GM19397 (cell line): ENCODE data around the gene AHCY.
"Not testable (repeated sequence)": the region's sequence is repeated elsewhere in the genome, so short reads cannot be mapped to it uniquely, and the experiment has no call there.

Experiments
- ATAC-seq: cut with Tn5 transposase; IDR thresholded peaks from one replicate; pipeline ENCODE4 v1.9.1; 2021; ENCODE audit warnings: mild to moderate bottlenecking, moderate library complexity; ENCODE audit not compliant: unreplicated experiment

Gene AHCY

DNA sequence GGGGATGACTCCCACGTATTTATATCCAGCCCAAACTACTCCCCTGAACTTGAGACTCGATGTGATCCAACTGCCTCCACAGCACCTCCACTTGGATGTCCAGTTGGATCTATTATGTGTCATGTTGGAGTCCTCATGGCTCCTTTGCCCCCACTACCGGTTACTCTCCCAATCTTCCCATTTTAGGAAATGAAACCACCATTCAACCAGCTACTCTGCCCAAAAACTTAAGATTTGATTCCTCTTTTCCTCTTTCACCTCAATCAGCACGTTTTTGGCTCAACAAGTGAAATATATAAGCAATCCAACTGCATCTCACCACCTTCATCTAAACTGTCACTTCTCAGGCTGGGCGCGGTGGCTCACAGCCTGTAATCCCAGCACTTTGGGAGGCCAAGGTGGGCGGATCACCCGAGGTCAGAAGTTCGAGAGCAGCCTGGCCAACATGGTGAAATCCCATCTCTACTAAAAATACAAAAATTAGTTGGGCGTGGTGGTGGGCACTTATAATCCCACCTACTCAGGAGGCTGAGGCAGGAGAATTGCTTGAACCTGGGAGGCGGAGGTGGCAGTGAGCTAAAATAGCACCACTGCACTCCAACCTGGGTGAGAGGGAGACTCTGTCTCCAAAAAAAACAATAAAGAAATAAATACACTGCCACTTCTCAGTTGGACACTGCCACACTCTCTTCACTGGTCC, 3.4 kb downstream of the AHCY start:
- no peak for ATAC-seq

DNA sequence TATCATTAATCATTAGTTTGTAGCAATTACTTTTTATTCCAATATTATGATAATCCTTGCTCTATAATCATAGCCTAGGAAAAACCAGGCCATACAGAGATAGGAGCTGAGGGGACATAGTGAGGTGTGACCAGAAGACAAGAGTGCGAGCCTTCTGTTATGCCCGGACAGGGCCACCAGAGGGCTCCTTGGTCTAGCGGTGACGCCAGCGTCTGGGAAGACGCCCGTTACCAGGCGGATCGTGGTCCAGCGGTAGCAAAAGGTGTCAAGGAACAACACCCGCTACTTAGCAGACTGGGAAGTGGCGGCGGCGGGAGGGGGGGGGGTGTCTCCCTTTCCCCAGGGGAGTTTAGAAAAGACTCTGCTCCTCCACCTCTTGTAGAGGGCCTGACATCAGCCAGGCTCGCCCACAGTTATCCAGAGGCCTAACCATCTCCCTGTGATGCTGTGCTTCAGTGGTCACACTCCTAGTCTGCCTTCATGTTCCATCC, 4.8 kb downstream of the AHCY start:
- not testable (repeated sequence) for ATAC-seq

DNA sequence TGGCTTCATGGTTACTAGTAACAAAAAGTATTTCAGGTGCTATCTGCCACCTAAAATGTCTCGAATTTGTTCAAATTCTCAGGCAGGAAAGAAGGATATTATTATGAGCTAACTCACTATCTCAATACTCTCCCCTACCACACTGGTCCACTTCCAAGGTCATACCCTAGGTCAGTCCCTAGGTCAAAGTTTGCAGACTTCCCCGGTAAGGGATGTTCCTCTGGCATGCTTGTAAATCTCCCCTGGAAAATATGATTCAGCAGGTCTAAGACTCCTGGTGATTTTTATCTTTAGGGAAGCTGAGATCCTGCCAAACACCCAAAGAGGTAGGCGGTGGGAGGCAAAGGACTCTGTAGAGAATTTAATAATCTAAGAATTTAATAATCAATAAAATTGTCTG, 6.7 kb downstream of the AHCY start:
- ATAC-seq = no peak

DNA sequence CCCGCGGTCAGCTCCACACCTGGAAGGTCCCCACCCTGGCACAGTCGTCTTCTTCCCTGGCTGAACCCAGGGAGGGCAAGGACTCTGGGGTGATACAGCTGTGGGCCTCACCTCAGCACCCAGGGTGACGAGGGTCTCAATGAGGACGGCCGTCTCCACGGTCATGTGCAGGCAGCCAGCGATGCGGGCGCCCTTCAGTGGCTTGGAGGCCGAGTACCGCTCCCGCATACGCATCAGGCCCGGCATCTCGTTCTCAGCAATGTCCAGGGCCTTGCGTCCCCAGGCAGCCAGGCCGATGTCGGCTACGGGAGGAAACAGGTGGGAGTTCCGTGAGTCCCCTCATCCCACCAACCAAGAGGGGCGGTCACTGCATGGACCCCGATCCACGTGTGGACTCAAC, 7.9 kb downstream of the AHCY start:
- no peak for ATAC-seq

DNA sequence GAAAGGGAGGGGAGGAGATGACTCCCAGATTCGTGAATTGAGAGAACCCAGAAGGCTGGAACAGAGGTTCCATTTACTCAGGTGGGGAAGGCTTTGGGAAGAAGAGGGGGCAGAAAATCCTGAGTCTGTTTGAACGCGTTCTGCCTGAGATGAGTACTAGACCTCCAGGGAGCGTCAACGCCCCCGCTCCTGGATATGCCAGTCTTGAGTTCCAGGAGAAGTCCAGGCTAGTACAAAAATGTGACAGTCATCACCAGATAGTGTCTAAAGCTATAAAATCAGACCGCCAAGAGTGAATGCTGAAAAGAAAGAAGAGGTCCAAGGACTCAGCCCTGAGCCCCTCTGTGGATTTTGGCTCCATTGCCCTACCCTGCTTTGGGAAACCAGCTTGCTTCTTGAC, 8.6 kb downstream of the AHCY start:
- ATAC-seq = no peak

DNA sequence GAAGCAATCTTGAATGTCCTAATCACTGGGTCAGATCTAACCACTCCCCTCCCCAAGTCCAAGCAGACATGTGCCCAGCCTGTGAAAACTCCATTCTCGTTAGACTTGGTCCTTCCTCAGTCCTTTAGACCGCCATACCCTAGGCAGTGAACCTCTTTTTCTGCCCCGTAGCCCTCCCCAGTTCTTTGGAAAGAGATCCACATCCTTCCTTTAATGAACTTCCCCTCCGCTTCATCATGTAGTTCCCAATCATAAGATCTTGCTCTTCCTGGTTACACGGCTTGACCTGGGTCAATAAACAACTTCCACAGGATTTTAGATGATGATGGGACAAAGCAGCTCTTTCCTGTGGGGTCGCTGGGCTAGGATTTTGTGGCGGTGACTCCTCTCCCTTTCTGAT, 9.6 kb downstream of the AHCY start:
- ATAC-seq = no peak

DNA sequence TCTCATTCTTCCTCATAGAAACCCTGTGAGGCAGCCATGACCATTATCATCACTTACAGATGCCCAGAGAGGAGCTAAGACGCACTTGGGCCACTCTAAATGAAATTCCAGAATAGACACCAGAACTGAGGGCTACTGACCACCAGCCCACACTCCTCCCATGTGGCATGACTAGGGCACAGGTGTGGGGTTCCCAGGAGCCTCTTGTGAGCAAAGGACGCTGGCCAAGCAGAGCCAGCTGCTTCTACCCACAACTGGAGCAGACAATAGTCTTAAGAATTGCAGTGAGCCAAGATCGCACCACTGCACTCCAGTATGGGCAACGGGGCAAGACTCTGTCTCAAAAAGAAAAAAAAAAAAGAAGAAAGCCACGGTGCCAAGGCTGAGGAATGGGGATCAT, 10.0 kb downstream of the AHCY start:
- no peak for ATAC-seq

DNA sequence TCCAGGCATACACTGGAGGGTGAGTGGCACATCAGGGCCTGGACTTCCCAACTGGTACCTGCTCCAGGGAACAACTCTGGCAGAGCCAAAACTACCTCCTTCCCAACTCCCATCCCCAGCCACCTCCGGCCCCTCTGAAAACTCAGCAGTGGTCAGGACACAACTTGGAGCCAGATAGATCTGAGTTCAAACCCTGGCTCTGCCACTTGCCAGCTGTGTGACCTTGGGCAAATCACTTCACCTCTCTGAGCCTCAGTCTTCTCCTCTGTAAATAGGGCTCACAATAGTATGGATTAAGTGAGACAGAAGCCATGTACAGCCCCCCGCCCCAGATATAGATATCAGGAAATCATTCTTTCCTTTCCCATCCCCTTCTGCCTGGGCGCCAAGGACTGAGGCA, 10.7 kb downstream of the AHCY start:
- no peak for ATAC-seq

DNA sequence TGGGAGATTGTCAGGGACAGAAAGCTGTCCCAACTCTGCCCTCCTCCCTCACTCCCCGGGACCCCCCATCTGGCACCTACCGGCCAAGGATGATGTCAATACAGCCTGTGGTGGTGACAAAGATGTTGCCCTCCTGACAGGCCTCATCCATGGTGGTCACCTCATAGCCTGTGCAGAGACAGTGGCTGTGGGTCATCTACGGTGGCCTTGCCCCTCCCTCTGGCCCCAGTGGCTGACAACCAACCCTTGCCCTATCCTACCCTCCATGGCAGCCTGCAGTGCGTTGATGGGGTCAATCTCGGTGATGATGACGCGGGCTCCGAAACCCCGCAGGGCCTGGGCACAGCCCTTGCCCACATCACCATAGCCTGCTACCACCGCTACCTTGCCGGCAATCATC, 12.7 kb downstream of the AHCY start:
- no peak for ATAC-seq

DNA sequence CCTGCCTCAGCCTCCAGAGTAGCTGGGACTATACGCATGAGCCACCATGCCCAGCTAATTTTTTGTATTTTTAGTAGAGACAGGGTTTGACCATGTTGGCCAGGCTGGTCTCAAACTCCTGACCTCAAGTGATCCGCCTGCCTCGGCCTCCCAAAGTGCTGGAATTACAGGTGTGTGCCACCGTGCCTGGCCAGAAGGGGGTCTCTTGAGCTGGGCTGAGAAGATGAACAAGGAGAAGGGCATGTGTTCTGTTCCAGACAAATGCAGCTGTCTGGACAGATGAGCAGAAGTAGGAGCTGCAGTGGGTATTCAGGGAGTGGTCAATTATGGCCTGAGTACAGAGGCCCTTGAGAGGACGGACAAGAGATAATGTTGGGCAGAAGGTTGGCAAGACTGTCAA, 15.7 kb downstream of the AHCY start:
- not testable (repeated sequence) for ATAC-seq

DNA sequence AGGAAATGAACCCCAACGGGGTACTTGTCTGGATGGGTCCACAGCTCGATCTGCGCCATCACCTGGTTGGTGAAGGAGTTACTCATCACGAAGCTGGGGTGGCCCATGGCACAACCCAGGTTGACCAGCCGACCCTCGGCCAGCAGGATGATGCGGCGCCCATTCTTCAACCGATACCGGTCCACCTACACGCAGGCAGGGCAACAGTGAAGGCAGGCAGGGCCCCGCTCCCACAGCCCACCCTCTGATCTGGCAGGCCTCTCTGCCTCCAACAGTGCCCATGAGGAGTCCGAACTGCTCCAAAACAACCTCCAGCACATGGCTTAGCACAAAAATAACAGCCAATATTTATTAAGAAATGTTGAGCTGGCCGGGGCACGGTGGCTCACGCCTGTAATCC, 17.7 kb downstream of the AHCY start:
- no peak for ATAC-seq

DNA sequence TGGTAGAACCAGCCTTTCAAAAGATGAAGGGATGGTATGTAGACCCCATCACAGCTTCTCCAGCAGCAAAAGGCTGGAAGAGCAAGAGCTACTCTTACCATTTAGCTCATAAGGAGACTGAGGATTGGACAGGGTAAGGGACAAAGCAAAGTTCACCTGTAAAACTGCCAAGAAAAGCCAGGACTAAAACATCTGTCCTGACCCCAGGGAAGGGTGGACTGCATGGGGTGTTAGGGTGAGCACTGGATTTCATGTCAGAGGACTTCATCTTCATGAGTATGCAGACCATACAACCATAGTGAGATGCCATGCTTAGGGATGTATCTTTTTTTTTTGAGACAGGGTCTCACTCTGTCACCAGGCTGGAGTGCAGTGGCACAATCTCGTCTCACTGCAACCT, 19.3 kb downstream of the AHCY start:
- no peak for ATAC-seq

DNA sequence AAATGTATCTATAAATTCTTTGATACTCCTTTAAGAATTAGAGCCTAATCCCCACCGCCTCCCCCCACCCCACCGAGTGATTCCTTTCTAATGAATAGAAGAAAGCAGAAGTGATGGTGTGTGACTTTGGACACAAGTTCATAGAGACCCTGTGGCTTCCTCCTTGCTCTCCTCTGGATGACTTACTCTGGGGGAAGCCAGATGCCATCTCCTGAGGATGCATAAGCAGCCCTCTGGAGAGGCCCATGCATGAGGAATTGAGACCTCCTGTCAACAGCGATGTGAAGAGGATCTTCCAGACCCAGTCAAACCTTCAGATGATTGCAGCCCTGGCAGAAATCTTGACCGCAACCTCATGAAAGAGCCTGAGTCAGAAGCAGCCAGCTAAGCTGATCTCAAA, 21.1 kb downstream of the AHCY start:
- no peak for ATAC-seq

DNA sequence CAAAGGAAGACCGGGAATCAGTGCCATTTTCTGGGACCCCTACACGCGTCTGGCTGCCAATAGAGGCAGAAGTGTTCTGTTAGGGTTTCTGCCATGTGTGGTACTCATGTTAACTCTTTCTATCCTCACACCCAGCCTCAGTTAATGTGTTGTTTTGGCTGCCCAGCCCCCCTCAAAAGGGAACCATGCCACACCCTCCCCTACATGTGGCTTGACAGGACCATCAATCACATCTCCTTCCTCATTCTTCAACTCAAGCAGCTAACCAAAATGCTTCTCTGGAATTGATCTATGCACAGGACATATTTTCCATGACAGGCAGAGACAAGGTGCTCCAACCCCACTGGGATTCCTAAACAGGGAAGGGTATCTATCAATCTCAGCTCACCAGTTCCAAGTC, 22.0 kb downstream of the AHCY start:
- no peak for ATAC-seq

DNA sequence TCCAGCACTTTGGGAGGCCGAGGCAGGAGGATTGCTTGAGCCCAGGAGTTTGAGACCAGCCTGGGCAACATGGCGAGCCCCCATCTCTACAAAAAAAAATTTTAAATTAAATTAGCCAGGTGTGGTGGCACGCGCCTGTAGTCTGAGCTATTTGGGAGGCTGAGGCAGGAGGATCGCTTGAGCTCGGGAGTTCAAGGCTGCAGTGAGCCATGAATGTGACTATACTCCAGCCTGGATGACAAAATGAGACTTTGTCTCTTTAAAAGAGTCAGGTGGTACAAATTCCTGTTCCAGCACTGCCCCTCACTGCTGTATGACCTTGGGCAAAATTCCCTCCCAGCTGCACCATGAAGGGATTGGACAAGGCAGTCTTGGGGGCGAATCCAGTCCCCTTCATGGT, 28.5 kb downstream of the AHCY start:
- ATAC-seq = no peak

DNA sequence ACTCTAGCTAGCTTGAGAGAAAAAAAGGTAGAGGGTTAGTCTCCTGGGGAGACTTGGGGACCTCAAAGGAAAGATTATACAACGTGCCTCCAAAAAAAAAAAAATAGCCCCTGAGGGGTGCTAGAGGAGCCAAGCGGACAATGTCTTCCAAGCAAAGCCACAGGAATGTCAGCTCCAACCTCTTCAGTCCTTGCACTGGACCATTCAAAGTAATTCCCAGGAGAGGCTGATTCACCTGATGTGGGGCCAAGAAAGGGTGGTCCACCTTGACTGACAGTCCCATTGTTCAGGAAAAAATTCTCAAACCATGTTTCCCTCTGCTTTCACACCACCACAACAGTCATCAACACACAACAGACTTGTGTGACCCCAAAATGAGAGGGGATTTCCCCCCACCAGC, 31.2 kb downstream of the AHCY start:
- ATAC-seq = no peak

DNA sequence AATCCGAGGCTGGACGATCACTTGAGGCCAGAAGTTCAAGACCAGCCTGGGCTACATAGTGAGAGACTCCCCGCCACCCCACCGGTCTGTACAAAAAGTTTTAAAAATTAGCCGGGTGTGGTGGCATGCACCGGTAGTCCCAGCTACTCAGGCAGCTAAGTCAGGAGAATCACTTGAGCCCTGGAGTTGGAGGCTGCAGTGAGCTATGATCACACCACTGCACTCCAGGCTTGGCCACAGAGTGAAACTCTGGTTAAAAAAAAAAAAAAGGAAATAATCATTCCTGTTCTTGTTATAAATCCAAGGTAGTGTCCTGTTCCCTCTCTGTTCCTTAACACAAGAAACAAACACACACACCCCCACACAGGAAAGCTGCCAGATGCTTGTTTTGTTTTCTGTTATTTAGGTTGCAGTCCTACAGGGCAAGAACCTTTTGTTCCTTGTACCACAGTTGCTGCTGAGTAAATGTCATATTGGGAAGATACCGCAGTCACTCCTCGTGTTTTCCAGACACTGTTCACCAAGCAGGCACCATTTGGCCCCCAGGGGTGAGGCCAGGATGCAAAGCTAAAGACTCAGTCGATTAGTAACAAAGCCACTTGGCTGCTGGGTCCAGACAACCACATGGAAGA, 33.0 kb downstream of the AHCY start:
- no peak for ATAC-seq

DNA sequence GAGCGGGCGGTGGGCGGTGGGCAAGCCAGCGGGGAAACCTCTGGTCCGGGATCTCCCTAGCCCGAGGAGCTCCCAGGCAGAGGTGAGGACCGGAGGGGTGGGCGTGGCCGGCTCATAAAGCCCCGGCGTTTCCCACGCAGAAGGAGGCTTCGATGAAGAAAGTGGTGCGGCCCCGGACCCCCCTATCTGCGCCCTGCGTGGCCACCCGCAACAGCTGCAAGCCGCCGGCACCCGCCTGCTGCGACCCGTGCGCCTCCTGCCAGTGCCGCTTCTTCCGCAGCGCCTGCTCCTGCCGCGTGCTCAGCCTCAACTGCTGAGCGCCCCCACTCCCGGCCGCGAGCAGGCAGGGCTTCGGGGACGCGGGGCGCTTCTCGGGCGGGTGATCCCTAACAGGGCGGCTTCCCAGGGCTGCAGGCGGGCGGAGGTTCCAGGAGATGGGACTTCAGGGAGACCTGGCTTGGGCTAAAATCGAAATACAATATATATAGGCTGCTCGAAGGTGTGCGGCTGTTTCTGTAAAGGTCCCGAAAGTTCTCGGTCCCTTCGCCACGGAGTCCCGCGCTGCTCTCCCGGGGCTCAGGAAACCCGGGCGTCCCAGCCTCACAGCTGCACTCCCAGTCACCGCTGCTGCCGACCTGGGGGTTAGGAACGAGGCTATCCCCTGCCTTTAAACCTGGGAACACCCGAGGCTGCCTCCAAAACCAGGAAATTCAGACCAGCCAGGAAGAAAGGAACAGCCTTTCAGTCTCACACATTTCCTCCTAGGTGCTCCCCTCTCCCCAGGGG, 34.1 kb downstream of the AHCY start:
- ATAC-seq = no peak

DNA sequence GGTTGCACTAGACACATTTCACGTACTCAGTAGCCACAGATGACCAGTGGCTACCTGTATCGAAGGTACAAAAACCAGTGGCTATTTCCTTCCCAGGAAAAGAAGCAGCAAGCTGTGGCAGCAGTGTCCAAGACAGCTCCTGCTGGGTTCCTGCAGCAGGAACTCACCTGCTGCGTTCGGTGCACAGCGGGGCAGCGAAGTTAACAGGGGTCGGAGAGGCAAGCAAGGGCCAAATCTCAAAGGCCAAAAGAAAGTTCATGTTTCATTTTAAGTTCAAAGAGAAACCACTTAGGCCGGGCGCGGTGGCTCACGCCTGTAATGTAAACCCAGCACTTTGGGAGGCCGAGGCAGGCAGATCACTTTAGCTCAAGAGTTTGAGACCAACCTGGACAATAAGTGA, 35.0 kb downstream of the AHCY start:
- ATAC-seq = no peak

DNA sequence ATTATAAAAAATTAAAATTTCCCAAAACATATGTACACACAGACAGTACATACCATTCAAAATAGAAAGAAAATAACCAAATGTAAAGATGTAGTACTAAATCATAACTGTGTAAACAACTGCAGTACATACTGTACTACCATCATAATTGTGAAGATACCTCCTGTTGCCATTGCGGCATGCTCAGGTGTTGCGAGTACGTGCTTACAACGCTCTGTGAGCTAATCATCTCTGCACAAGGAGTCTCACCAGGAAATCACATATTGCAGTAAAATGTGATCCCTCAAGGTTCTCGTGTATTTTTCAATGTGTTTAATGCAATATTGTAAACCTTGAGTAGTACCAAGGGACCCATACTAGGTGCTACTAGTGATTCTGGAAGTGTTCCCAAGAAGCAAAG, 39.0 kb downstream of the AHCY start:
- ATAC-seq = no peak

DNA sequence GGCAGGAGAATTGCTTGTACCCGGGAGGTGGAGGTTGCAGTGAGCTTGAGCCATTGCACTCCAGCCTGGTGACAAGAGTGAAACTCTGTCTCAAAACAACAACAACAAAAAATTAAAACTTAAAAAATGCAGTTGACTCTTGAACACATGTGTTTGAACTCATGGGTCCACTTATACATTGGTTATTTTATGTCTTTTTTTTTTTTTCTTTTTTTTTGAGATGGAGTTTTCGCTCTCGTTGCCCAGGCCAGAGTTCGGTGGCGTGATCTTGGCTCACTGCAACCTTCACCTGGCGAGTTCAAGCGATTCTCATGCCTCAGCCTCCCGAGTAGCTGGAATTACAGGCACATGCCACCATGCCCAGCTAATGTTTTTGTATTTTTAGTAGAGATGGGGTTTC, 39.7 kb downstream of the AHCY start:
- ATAC-seq = not testable (repeated sequence)
